HepG2 (cell line): ENCODE data around the gene NCKAP5L. TPM values are rescaled to one million over a fixed set of nuclear protein-coding genes. Genes with fewer than 3 reads are reported as not detected.
A peak's percentile ranks its signal among the peaks of the same experiment; 100 is the strongest.

Source experiments
- GFI1 ChIP-seq: sonication (generic); formaldehyde crosslinking; IDR thresholded peaks from 2 replicates; pipeline ENCODE4 v1.5.0; 2020; ENCODE audit warnings: missing genetic modification reagents, mild to moderate bottlenecking, borderline replicate concordance
- GZF1 ChIP-seq: sonication (generic); formaldehyde crosslinking; IDR thresholded peaks from 2 replicates; pipeline ENCODE4 v1.5.1; 2020; ENCODE audit warnings: mild to moderate bottlenecking, missing genetic modification reagents
- NR1H2 ChIP-seq: sonication (generic); formaldehyde crosslinking; IDR thresholded peaks from 2 replicates; pipeline ENCODE4 v1.8.1; 2022; ENCODE audit warnings: low read depth, missing genetic modification reagents, borderline replicate concordance
- RCOR2 ChIP-seq: IDR thresholded peaks from 2 replicates; pipeline ENCODE4 v1.6.1; 2016; ENCODE audit warnings: missing biosample characterization, missing genetic modification reagents
- SSRP1 ChIP-seq: IDR thresholded peaks from 2 replicates; pipeline ENCODE4 v1.6.1; 2016; ENCODE audit warnings: control low read depth
- TEAD2 ChIP-seq: sonication (generic); formaldehyde crosslinking; IDR thresholded peaks from 2 replicates; pipeline ENCODE4 v1.9.0; 2021; ENCODE audit warnings: missing genetic modification reagents
- ZNF274 ChIP-seq: sonication (generic); formaldehyde crosslinking; IDR thresholded peaks from 2 replicates; pipeline ENCODE4 v1.5.1; 2020; ENCODE audit warnings: mild to moderate bottlenecking, missing genetic modification reagents
- ZNF709 ChIP-seq: sonication (generic); formaldehyde crosslinking; IDR thresholded peaks from 2 replicates; pipeline ENCODE4 v1.5.0; 2020; ENCODE audit warnings: mild to moderate bottlenecking, missing genetic modification reagents
- ZNF816 ChIP-seq: sonication (generic); formaldehyde crosslinking; IDR thresholded peaks from 2 replicates; pipeline ENCODE4 v1.8.0; 2022; ENCODE audit warnings: missing genetic modification reagents, mild to moderate bottlenecking, borderline replicate concordance
- ZSCAN22 ChIP-seq: sonication (generic); formaldehyde crosslinking; IDR thresholded peaks from 2 replicates; pipeline ENCODE4 v1.4.0; 2020; ENCODE audit warnings: mild to moderate bottlenecking, missing genetic modification reagents
- polyA plus RNA-seq, 8 experiments: library from polyadenylated mRNA; depleted of rRNA in 3 of 8; stranded (reverse) in 7 of 8; unstranded in 1 of 8; fragments of >200 nt; fragmentation: Illumina TruSeq in 4 of 8; extraction: Trizol in 4 of 8; gene quantifications; 2 replicates each; pipeline versions ENCODE4 v1.2.1 to v1.2.3, GENCODE V29; 2011 to 2016; ENCODE audit warnings: low read depth in 4 of 8, missing spikeins in 1 of 8, mixed read lengths in 1 of 8; ENCODE audit not compliant: insufficient read depth in 1 of 8
- total RNA-seq, 5 experiments: library from RNA; depleted of rRNA; stranded (reverse); fragments of >200 nt; fragmentation: Illumina TruSeq; extraction: Trizol; gene quantifications; 2 replicates each; pipeline ENCODE4 v1.2.3, GENCODE V29; 2016; ENCODE audit warnings: low read depth in 1 of 5
- TF ChIP-seq, protein P1 (sequence below): sonication (generic); formaldehyde crosslinking; IDR thresholded peaks from 2 replicates; pipeline ENCODE4 v1.9.0; 2022; ENCODE audit warnings: missing genetic modification reagents, mild to moderate bottlenecking, borderline replicate concordance
- TF ChIP-seq, protein P2 (sequence below): sonication (generic); formaldehyde crosslinking; IDR thresholded peaks from 2 replicates; pipeline ENCODE4 v1.4.0; 2020; ENCODE audit warnings: mild to moderate bottlenecking, missing genetic modification reagents
- TF ChIP-seq, protein P3 (sequence below): fragments of 450-650 bp; IDR thresholded peaks from 2 replicates; pipeline ENCODE4 v1.6.1; 2017
- TF ChIP-seq, protein P4 (sequence below): sonication (generic); formaldehyde crosslinking; IDR thresholded peaks from 2 replicates; pipeline ENCODE4 v1.8.0; 2023; ENCODE audit warnings: mild to moderate bottlenecking, missing genetic modification reagents
- TF ChIP-seq, protein P5 (sequence below): IDR thresholded peaks from 2 replicates; pipeline ENCODE4 v1.6.1; 2012; ENCODE audit warnings: low read length, improper control_type of control experiment
- TF ChIP-seq, protein P6 (sequence below): sonication (generic); formaldehyde crosslinking; IDR thresholded peaks from 2 replicates; pipeline ENCODE4 v1.5.1; 2020; ENCODE audit warnings: mild to moderate bottlenecking, missing genetic modification reagents, moderate library complexity

NCKAP5L gene
- total and polyA plus RNA-seq, 2 of the 13 experiments (the other 11 are each of a cell fraction or from before 2014, with no cell fraction given): 4.1 to 9.0 TPM

DNA sequence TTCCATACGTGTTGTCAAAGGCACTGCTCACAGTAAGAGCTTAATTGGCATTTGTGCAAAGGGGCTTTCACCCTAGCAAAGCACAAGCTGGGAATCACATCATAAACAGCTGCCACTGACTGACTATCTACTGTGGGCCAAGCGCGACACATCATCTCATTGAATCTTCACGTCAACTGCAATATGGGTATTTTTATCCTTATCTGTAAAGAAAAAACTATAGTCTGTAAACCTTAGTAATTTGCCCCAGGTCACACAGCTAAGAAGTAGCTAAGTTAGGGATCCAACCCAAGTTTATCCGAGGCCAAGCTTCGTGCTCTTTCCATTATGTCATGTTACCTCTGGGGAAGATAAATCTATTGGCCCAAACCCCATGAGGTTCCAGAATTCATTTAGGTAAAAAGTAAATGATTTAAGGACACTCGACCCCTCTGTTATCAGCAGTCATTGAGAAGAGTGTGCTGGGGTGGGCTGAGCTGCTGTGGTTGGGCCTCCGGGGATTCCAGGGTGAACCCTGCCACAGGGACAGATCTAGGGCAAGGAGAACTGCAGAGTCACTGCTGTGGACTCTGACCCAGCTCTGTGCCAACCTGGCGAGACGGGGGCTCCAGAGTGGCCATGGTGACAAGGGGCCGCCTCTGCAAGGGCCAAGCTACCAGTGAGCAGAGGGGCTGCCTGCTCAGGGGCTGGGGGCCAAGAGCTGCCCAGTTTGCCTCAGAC, 27.6 kb downstream of the NCKAP5L start (continued):
- TF ChIP-seq, protein P1, sequence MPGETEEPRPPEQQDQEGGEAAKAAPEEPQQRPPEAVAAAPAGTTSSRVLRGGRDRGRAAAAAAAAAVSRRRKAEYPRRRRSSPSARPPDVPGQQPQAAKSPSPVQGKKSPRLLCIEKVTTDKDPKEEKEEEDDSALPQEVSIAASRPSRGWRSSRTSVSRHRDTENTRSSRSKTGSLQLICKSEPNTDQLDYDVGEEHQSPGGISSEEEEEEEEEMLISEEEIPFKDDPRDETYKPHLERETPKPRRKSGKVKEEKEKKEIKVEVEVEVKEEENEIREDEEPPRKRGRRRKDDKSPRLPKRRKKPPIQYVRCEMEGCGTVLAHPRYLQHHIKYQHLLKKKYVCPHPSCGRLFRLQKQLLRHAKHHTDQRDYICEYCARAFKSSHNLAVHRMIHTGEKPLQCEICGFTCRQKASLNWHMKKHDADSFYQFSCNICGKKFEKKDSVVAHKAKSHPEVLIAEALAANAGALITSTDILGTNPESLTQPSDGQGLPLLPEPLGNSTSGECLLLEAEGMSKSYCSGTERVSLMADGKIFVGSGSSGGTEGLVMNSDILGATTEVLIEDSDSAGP (CRISPR knock-in tag): no peak
- TF ChIP-seq, protein P2, sequence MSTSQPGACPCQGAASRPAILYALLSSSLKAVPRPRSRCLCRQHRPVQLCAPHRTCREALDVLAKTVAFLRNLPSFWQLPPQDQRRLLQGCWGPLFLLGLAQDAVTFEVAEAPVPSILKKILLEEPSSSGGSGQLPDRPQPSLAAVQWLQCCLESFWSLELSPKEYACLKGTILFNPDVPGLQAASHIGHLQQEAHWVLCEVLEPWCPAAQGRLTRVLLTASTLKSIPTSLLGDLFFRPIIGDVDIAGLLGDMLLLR (CRISPR knock-in tag): no peak
- TF ChIP-seq, protein P3, sequence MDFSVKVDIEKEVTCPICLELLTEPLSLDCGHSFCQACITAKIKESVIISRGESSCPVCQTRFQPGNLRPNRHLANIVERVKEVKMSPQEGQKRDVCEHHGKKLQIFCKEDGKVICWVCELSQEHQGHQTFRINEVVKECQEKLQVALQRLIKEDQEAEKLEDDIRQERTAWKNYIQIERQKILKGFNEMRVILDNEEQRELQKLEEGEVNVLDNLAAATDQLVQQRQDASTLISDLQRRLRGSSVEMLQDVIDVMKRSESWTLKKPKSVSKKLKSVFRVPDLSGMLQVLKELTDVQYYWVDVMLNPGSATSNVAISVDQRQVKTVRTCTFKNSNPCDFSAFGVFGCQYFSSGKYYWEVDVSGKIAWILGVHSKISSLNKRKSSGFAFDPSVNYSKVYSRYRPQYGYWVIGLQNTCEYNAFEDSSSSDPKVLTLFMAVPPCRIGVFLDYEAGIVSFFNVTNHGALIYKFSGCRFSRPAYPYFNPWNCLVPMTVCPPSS: no peak
- TF ChIP-seq, protein P4, sequence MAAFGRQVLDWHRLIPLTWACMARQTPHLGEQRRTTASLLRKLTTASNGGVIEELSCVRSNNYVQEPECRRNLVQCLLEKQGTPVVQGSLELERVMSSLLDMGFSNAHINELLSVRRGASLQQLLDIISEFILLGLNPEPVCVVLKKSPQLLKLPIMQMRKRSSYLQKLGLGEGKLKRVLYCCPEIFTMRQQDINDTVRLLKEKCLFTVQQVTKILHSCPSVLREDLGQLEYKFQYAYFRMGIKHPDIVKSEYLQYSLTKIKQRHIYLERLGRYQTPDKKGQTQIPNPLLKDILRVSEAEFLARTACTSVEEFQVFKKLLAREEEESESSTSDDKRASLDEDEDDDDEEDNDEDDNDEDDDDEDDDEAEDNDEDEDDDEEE (CRISPR knock-in tag): no peak
- no peak for TF ChIP-seq RCOR2 (CRISPR knock-in tag)
- TF ChIP-seq GFI1: no peak
- TF ChIP-seq ZNF709 (CRISPR knock-in tag): no peak
- no peak for TF ChIP-seq ZNF274
- TF ChIP-seq SSRP1 (CRISPR knock-in tag): no peak
- TF ChIP-seq TEAD2 (CRISPR knock-in tag): no peak
- TF ChIP-seq GZF1: no peak
- no peak for TF ChIP-seq ZNF816 (CRISPR knock-in tag)
- TF ChIP-seq, protein P5, sequence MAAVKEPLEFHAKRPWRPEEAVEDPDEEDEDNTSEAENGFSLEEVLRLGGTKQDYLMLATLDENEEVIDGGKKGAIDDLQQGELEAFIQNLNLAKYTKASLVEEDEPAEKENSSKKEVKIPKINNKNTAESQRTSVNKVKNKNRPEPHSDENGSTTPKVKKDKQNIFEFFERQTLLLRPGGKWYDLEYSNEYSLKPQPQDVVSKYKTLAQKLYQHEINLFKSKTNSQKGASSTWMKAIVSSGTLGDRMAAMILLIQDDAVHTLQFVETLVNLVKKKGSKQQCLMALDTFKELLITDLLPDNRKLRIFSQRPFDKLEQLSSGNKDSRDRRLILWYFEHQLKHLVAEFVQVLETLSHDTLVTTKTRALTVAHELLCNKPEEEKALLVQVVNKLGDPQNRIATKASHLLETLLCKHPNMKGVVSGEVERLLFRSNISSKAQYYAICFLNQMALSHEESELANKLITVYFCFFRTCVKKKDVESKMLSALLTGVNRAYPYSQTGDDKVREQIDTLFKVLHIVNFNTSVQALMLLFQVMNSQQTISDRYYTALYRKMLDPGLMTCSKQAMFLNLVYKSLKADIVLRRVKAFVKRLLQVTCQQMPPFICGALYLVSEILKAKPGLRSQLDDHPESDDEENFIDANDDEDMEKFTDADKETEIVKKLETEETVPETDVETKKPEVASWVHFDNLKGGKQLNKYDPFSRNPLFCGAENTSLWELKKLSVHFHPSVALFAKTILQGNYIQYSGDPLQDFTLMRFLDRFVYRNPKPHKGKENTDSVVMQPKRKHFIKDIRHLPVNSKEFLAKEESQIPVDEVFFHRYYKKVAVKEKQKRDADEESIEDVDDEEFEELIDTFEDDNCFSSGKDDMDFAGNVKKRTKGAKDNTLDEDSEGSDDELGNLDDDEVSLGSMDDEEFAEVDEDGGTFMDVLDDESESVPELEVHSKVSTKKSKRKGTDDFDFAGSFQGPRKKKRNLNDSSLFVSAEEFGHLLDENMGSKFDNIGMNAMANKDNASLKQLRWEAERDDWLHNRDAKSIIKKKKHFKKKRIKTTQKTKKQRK: no peak
- no peak for TF ChIP-seq NR1H2 (CRISPR knock-in tag)
- TF ChIP-seq ZSCAN22: no peak
- TF ChIP-seq, protein P6, sequence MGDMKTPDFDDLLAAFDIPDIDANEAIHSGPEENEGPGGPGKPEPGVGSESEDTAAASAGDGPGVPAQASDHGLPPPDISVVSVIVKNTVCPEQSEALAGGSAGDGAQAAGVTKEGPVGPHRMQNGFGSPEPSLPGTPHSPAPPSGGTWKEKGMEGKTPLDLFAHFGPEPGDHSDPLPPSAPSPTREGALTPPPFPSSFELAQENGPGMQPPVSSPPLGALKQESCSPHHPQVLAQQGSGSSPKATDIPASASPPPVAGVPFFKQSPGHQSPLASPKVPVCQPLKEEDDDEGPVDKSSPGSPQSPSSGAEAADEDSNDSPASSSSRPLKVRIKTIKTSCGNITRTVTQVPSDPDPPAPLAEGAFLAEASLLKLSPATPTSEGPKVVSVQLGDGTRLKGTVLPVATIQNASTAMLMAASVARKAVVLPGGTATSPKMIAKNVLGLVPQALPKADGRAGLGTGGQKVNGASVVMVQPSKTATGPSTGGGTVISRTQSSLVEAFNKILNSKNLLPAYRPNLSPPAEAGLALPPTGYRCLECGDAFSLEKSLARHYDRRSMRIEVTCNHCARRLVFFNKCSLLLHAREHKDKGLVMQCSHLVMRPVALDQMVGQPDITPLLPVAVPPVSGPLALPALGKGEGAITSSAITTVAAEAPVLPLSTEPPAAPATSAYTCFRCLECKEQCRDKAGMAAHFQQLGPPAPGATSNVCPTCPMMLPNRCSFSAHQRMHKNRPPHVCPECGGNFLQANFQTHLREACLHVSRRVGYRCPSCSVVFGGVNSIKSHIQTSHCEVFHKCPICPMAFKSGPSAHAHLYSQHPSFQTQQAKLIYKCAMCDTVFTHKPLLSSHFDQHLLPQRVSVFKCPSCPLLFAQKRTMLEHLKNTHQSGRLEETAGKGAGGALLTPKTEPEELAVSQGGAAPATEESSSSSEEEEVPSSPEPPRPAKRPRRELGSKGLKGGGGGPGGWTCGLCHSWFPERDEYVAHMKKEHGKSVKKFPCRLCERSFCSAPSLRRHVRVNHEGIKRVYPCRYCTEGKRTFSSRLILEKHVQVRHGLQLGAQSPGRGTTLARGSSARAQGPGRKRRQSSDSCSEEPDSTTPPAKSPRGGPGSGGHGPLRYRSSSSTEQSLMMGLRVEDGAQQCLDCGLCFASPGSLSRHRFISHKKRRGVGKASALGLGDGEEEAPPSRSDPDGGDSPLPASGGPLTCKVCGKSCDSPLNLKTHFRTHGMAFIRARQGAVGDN (CRISPR knock-in tag): 0 out of 2 replicates have a peak, but pooled peaks have one; percentile 9
